ENCODE measurements around the gene CPVL.

CPVL gene

DNA sequence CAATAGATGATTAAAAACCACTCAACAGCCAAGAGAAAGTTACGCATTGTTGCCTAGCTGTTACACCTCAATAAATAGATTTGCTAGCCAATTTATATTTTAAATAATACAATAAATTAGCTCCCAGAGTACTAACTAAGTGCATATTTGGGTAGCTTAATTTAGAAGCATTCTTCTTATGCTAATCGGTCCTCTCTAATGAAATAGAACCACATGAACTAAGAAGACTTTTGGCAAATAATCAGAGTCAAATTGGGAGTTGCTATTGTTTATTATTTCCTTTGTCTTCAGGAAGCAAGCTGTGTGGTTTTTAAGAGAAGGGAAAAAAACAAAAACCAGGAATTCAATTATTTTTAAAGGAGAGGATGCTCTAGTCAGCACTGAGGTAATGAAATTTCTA lies 139.2 kb downstream of the CPVL start (continued):
- TF ChIP-seq, protein P1, sequence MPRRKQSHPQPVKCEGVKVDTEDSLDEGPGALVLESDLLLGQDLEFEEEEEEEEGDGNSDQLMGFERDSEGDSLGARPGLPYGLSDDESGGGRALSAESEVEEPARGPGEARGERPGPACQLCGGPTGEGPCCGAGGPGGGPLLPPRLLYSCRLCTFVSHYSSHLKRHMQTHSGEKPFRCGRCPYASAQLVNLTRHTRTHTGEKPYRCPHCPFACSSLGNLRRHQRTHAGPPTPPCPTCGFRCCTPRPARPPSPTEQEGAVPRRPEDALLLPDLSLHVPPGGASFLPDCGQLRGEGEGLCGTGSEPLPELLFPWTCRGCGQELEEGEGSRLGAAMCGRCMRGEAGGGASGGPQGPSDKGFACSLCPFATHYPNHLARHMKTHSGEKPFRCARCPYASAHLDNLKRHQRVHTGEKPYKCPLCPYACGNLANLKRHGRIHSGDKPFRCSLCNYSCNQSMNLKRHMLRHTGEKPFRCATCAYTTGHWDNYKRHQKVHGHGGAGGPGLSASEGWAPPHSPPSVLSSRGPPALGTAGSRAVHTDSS (tag by site-specific recombination; IDR thresholded peaks at IDR 0.05): no peak
- TF ChIP-seq ZBTB21 (tag by site-specific recombination; IDR thresholded peaks at IDR 0.05) (no peak), ZNF391 (tag by site-specific recombination; IDR thresholded peaks at IDR 0.05; ENCODE audit: borderline replicate concordance, low read depth) (no peak)
- TF ChIP-seq, protein P2, sequence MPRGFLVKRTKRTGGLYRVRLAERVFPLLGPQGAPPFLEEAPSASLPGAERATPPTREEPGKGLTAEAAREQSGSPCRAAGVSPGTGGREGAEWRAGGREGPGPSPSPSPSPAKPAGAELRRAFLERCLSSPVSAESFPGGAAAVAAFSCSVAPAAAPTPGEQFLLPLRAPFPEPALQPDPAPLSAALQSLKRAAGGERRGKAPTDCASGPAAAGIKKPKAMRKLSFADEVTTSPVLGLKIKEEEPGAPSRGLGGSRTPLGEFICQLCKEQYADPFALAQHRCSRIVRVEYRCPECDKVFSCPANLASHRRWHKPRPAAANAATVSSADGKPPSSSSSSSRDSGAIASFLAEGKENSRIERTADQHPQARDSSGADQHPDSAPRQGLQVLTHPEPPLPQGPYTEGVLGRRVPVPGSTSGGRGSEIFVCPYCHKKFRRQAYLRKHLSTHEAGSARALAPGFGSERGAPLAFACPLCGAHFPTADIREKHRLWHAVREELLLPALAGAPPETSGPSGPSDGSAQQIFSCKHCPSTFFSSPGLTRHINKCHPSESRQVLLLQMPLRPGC (tag by site-specific recombination; IDR thresholded peaks at IDR 0.05): no peak

DNA sequence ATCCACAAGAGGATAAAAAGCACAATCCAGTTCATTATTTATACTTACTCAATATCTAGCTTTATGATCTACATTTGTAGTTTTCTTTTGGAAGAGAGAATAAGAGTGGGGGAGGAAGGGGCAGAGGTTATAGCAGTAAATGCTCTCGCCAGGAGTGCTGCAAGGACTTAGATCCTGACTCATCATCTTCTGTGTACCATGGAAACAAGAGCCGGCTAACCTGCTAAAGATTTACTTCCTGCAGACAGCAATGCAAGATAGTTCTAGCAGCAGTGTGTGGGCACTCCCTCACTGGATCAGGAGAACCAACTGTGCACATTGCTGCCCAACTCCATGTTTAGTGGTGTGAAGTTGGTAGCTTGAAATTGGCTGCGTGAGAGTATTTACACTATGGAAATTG lies 140.5 kb downstream of the CPVL start:
- no peaks in the 10 kb centered on the region for H3K9me3 ChIP-seq (ENCODE audit: control insufficient read depth, insufficient read depth, low read depth, low read length)
- TF ChIP-seq SETDB1 (IDR thresholded peaks at IDR 0.05; ENCODE audit: insufficient read length, low read length) (peak; percentile 29), ZNF23 (tag by site-specific recombination; IDR thresholded peaks at IDR 0.05; ENCODE audit: borderline replicate concordance) (no peak), ZNF112 (tag by site-specific recombination; IDR thresholded peaks at IDR 0.05) (0 out of 2 replicates have a peak, but pooled peaks have one; percentile 45), TRIM28 (IDR thresholded peaks at IDR 0.05; ENCODE audit: borderline replicate concordance, low read length) (peak; percentile 36; the same call in 1 of the 2 replicates)
- no peak overlapping the region for H3K27ac ChIP-seq (ENCODE audit: extremely low read depth, low read depth, low read length)
- H3K36me3 ChIP-seq (ENCODE audit: control insufficient read depth in 2 of 2, insufficient read depth in 1 of 2, low read length in 2 of 2): no peaks in the 10 kb centered on the region
- H3K4me3 ChIP-seq (ENCODE audit: low read depth, low read length): no peak overlapping the region
- no peaks in the 10 kb centered on the region for H3K4me1 ChIP-seq (ENCODE audit: control insufficient read depth, insufficient read depth, low read length)
- CTCF ChIA-PET: interaction anchor here (0.7 kb wide), 1 partner anchor 33 kb away, joined by 3 read pairs; no protein-coding TSS in a partner anchor
- POLR2A ChIA-PET: no interaction called here

DNA sequence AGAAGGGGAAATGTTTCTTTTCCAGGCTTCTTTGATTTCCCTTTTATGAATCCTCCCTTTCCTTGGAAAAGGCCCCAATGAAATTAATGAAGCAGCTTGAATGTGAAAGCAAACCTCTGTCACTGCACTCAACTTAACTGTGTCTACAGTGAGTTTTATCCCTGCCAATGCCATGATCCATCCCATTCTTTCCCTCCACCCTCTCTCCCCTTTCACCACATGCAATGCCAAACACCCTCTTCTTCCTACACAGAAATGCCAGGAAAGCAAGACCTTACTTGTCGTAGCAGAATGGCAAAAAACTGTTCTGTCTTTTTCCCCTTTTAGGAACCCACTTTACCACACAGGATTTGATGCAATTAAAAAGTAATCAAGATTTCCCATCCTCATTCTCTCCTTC lies 140.9 kb downstream of the CPVL start:
- ChIA-PET POLR2A (no interaction called here), CTCF (interaction anchor here (0.7 kb wide), 1 partner anchor 33 kb away, joined by 3 read pairs; no protein-coding TSS in a partner anchor)
- Histone ChIP-seq H3K4me1 (ENCODE audit: control insufficient read depth, insufficient read depth, low read length) (no peaks in the 10 kb centered on the region), H3K4me3 (ENCODE audit: low read depth, low read length) (no peak overlapping the region), H3K9me3 (ENCODE audit: control insufficient read depth, insufficient read depth, low read depth, low read length) (no peaks in the 10 kb centered on the region), H3K27ac (ENCODE audit: extremely low read depth, low read depth, low read length) (no peak overlapping the region), H3K36me3 (ENCODE audit: control insufficient read depth in 2 of 2, insufficient read depth in 1 of 2, low read length in 2 of 2) (no peaks in the 10 kb centered on the region)
- TF ChIP-seq, protein P3, sequence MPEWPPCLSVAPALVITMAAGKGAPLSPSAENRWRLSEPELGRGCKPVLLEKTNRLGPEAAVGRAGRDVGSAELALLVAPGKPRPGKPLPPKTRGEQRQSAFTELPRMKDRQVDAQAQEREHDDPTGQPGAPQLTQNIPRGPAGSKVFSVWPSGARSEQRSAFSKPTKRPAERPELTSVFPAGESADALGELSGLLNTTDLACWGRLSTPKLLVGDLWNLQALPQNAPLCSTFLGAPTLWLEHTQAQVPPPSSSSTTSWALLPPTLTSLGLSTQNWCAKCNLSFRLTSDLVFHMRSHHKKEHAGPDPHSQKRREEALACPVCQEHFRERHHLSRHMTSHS (tag by site-specific recombination; IDR thresholded peaks at IDR 0.05): no peak
- TF ChIP-seq, protein P2 (tag by site-specific recombination; IDR thresholded peaks at IDR 0.05): no peak
- TF ChIP-seq, protein P4, sequence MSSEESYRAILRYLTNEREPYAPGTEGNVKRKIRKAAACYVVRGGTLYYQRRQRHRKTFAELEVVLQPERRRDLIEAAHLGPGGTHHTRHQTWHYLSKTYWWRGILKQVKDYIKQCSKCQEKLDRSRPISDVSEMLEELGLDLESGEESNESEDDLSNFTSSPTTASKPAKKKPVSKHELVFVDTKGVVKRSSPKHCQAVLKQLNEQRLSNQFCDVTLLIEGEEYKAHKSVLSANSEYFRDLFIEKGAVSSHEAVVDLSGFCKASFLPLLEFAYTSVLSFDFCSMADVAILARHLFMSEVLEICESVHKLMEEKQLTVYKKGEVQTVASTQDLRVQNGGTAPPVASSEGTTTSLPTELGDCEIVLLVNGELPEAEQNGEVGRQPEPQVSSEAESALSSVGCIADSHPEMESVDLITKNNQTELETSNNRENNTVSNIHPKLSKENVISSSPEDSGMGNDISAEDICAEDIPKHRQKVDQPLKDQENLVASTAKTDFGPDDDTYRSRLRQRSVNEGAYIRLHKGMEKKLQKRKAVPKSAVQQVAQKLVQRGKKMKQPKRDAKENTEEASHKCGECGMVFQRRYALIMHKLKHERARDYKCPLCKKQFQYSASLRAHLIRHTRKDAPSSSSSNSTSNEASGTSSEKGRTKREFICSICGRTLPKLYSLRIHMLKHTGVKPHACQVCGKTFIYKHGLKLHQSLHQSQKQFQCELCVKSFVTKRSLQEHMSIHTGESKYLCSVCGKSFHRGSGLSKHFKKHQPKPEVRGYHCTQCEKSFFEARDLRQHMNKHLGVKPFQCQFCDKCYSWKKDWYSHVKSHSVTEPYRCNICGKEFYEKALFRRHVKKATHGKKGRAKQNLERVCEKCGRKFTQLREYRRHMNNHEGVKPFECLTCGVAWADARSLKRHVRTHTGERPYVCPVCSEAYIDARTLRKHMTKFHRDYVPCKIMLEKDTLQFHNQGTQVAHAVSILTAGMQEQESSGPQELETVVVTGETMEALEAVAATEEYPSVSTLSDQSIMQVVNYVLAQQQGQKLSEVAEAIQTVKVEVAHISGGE (tag by site-specific recombination; conservative IDR thresholded peaks at IDR 0.05; ENCODE audit: low read depth): no peak
- TF ChIP-seq, protein P5, sequence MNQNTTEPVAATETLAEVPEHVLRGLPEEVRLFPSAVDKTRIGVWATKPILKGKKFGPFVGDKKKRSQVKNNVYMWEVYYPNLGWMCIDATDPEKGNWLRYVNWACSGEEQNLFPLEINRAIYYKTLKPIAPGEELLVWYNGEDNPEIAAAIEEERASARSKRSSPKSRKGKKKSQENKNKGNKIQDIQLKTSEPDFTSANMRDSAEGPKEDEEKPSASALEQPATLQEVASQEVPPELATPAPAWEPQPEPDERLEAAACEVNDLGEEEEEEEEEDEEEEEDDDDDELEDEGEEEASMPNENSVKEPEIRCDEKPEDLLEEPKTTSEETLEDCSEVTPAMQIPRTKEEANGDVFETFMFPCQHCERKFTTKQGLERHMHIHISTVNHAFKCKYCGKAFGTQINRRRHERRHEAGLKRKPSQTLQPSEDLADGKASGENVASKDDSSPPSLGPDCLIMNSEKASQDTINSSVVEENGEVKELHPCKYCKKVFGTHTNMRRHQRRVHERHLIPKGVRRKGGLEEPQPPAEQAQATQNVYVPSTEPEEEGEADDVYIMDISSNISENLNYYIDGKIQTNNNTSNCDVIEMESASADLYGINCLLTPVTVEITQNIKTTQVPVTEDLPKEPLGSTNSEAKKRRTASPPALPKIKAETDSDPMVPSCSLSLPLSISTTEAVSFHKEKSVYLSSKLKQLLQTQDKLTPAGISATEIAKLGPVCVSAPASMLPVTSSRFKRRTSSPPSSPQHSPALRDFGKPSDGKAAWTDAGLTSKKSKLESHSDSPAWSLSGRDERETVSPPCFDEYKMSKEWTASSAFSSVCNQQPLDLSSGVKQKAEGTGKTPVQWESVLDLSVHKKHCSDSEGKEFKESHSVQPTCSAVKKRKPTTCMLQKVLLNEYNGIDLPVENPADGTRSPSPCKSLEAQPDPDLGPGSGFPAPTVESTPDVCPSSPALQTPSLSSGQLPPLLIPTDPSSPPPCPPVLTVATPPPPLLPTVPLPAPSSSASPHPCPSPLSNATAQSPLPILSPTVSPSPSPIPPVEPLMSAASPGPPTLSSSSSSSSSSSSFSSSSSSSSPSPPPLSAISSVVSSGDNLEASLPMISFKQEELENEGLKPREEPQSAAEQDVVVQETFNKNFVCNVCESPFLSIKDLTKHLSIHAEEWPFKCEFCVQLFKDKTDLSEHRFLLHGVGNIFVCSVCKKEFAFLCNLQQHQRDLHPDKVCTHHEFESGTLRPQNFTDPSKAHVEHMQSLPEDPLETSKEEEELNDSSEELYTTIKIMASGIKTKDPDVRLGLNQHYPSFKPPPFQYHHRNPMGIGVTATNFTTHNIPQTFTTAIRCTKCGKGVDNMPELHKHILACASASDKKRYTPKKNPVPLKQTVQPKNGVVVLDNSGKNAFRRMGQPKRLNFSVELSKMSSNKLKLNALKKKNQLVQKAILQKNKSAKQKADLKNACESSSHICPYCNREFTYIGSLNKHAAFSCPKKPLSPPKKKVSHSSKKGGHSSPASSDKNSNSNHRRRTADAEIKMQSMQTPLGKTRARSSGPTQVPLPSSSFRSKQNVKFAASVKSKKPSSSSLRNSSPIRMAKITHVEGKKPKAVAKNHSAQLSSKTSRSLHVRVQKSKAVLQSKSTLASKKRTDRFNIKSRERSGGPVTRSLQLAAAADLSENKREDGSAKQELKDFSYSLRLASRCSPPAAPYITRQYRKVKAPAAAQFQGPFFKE (tag by site-specific recombination; IDR thresholded peaks at IDR 0.05; ENCODE audit: borderline replicate concordance): no peak
- TF ChIP-seq ZNF624 (tag by site-specific recombination; IDR thresholded peaks at IDR 0.05) (no peak), ZNF830 (tag by site-specific recombination; IDR thresholded peaks at IDR 0.05; ENCODE audit: low read depth) (no peak)

Data from HEK293 (cell line).